Measurements from ENCODE around the gene SOBP. TPM values are rescaled to one million over a fixed set of nuclear protein-coding genes. Genes with fewer than 3 reads are reported as not detected.

SOBP gene
- total and polyA plus RNA-seq, 9 donors, result 8.7 to 31.3 (median 25.8) TPM

DNA sequence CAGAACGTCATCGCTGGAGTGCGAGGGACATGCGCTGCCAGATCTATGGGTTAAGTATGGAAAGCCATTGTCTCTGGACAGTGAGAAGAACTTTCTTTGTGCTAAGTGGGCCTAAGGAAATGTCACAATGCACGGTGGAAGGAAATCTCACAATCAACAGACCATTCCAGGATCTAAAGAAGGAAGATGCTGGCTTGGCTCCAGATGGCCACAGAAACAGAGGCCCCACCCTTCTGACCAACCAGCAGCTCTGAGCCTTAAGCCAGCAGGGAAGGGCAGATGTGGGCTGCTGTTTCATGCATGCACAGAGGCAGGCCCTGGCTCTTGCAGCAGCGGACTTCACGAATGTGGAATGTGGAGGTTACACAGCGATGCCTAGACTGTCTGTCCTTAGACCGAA lies 156.3 kb downstream of the SOBP start:
- no peaks in the 10 kb centered on the region for H3K9me3 ChIP-seq
- no peaks in the 10 kb centered on the region for H3K27me3 ChIP-seq
- no peaks in the 10 kb centered on the region for H3K36me3 ChIP-seq
- TF ChIP-seq POLR2A (IDR thresholded peaks at IDR 0.05), result no peak
- no peak for TF ChIP-seq EP300 (IDR thresholded peaks at IDR 0.05)
- no peak for TF ChIP-seq CTCF (IDR thresholded peaks at IDR 0.05)
- H3K4me1 ChIP-seq (ENCODE audit: insufficient read depth), result peaks cover 2% of the 10 kb centered on the region
- H3K4me3 ChIP-seq, result no peak overlapping the region
- intact Hi-C loops (cut with DNase I), result no loop called here
- no peak for DNase-seq
- 79 to 88% (median 85%) methylated on average over 9 of the region's 9 CpGs for WGBS, 3 donors
- no peak overlapping the region for H3K27ac ChIP-seq

DNA sequence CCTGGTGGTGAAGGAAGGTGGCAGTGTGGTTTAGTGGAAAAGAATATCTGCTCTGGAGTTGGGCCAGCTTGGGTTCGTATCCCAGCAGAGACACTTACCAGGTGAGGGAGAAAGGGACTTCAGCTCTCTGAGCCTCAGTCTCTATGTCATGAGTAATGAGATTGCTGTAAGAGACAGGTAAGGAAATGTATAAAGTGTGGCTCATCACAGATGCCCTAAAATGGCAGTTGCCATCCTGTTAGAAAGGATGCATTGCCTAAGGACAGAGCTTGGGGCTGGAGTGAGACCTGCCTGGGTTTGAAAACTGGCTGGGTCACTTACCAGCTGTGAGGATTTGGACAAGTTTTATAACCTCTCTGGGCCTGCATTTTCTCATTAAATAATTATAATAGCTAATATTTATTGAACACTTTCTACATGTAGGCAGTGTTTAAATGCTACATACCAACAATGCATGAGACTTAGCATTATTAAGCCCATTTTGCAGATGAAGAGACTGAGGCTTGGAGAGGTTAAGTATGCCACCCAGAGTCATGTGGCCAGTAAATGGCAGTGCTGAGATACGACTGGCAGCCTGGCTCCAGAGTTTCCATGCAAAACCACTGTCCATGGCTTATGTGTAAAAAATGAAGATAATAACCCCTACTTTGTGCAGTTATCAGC lies 157.0 kb downstream of the SOBP start:
- TF ChIP-seq CTCF (IDR thresholded peaks at IDR 0.05) (no peak), POLR2A (IDR thresholded peaks at IDR 0.05) (no peak)
- peaks cover 2% of the 10 kb centered on the region for H3K4me1 ChIP-seq (ENCODE audit: insufficient read depth)
- H3K27me3 ChIP-seq, result no peaks in the 10 kb centered on the region
- no peak for DNase-seq
- H3K27ac ChIP-seq, result no peak overlapping the region
- no peaks in the 10 kb centered on the region for H3K36me3 ChIP-seq
- intact Hi-C loops (cut with DNase I), result no loop called here
- H3K4me3 ChIP-seq, result no peak overlapping the region
- WGBS, 3 donors, result 88 to 93% (median 89%) methylated on average over 2 of the region's 2 CpGs
- H3K9me3 ChIP-seq, result no peaks in the 10 kb centered on the region

GRCh38 chr6:107647439-107647948 lies 157.6 kb downstream of the SOBP start:
- intact Hi-C loops (cut with DNase I), result no loop called here
- H3K4me1 ChIP-seq (ENCODE audit: insufficient read depth), result peaks cover under 1% of the 10 kb centered on the region
- no peak for DNase-seq
- TF ChIP-seq EP300 (IDR thresholded peaks at IDR 0.05) (no peak), POLR2A (IDR thresholded peaks at IDR 0.05) (no peak), CTCF (IDR thresholded peaks at IDR 0.05) (no peak)
- no peak overlapping the region for H3K4me3 ChIP-seq
- H3K9me3 ChIP-seq, result no peaks in the 10 kb centered on the region
- H3K27me3 ChIP-seq, result no peaks in the 10 kb centered on the region
- 83 to 91% (median 87%) methylated on average over 9 of the region's 9 CpGs for WGBS, 3 donors
- no peak overlapping the region for H3K27ac ChIP-seq
- H3K36me3 ChIP-seq, result no peaks in the 10 kb centered on the region

GRCh38 chr6:107648983-107649382 lies 159.1 kb downstream of the SOBP start:
- no peak for TF ChIP-seq EP300 (IDR thresholded peaks at IDR 0.05)
- TF ChIP-seq CTCF (IDR thresholded peaks at IDR 0.05), result no peak
- no peak for TF ChIP-seq POLR2A (IDR thresholded peaks at IDR 0.05)
- H3K27me3 ChIP-seq, result no peaks in the 10 kb centered on the region
- intact Hi-C loops (cut with DNase I), result no loop called here
- H3K4me1 ChIP-seq (ENCODE audit: insufficient read depth), result no peaks in the 10 kb centered on the region
- H3K36me3 ChIP-seq, result no peaks in the 10 kb centered on the region
- H3K27ac ChIP-seq, result no peak overlapping the region
- H3K4me3 ChIP-seq, result no peak overlapping the region
- no peaks in the 10 kb centered on the region for H3K9me3 ChIP-seq
- 83 to 95% (median 94%) methylated on average over 1 of the region's 1 CpG for WGBS, 3 donors
- DNase-seq, result no peak
